DMS53 treated with DMSO at 0.1 percent for 48 hours (cell line): ENCODE data around the gene RAET1E.

Source experiments
- DNase-seq: peaks from one replicate; lab custom pipeline; 2025; ENCODE audit not compliant: unreplicated experiment; lab: John Stamatoyannopoulos, UW

The RAET1E gene

GRCh38 chr6:149891259-149891658 lies 6.7 kb downstream of the RAET1E start:
- no peak for DNase-seq

DNA sequence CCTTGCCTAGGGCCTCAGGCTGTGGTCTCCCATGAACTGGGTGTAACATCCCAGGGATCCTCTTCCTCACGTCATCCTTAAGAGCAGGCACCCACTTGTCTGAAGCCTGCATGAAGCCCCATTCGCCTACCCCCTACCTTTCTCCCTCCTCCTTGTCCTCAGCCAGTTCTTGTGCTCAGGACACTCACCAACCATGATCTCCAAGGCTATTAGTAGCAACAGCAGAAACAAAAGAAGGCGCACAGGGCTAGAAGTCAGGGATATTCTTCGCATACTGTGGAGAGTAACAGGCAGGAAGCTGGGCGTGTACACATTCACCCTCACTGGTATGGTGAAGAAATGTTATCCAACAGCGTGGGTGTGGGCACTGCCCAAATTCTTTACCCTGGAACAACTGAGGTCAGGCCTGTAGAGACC lies 7.3 kb downstream of the RAET1E start:
- no peak for DNase-seq

GRCh38 chr6:149889326-149889725 lies 8.6 kb downstream of the RAET1E start:
- no peak for DNase-seq

DNA sequence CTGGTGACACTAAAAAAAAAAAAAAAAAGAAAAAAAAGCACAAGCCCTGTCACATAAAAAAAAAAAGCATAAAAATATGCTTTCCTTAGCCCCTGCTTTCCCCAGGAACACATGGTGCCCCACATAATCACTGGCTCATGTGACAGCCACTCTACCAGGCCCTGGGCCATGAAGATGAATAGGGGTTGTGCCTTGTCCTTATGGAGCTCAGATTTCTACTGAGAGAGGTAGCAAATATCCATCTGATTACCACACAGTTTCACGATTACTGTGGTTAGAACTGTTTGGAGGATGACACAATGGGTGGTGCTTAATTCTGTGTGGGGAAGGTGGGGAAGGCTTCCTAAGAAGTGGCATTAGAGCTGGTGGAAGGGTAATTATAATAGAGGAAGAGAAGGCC lies 9.3 kb downstream of the RAET1E start:
- no peak for DNase-seq

DNA sequence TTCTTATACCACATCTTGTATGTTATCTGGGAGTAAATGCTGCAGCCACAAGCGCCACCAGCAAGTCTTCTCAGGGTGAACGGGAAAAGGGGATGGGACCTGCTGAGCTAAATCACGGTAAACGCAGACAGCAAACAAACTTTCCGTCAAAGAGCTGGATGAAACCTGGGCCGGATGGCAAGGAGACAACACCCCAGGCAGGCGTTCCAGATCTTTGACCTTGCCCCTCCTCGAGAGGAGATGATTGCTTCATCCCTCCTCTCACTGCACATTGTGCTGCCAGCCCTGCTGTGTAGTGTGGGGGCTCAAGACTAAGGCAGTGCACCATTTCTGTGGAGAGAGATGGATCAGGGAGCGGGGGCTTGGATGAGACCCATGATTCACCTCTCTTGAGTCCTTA lies 9.8 kb downstream of the RAET1E start:
- no peak for DNase-seq

- DNase-seq, result no peak
These were observed 10.6 kb downstream of the RAET1E start for GRCh38 chr6:149887343-149887742.

GRCh38 chr6:149885888-149886287 lies 12.0 kb downstream of the RAET1E start:
- no peak for DNase-seq

- DNase-seq, result no peak
These were observed 13.3 kb downstream of the RAET1E start for GRCh38 chr6:149884617-149885016.

- DNase-seq, result peak; percentile 6
These were observed 13.7 kb downstream of the RAET1E start for GRCh38 chr6:149884215-149884614.

DNA sequence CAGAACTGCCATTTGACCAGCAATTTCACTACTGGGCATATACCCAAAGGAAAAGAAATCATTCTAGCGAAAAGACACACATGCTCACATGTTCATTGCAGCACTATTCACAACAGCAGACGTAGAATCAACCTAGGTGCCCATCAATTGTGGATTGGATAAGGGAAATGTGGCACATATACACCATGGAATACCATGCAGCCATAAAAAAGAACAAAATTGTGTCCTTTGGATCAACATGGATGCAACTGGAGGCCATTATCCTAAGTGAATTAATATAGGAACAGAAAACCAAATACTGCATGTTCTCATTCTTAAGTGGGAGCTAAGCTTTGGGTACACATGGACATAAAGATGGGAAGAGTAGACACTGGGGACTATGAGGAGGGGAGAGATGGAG lies 16.1 kb downstream of the RAET1E start:
- DNase-seq, result no peak

- no peak for DNase-seq
These were observed 16.7 kb downstream of the RAET1E start for GRCh38 chr6:149881066-149881766.

DNA sequence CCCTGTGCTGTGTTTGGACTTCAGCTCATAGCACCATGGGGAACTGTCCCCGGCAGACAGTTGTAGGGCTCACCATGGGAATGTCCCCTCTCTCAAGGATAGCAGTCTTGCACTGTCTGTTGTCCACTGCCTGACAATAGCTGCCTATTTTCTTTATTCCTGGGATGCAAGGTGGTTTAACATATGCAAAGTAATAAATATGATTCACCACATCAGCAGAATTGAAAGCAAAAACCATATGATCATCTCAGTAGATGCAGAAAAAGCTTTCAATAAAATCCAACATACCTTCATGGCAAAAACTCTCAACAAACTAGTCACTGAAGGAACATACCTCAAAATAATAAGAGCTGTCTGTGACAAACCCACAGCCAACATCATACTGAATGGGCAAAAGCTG lies 20.3 kb downstream of the RAET1E start:
- DNase-seq, result no peak

GRCh38 chr6:149876241-149876933 lies 21.5 kb downstream of the RAET1E start:
- DNase-seq, result no peak

DNA sequence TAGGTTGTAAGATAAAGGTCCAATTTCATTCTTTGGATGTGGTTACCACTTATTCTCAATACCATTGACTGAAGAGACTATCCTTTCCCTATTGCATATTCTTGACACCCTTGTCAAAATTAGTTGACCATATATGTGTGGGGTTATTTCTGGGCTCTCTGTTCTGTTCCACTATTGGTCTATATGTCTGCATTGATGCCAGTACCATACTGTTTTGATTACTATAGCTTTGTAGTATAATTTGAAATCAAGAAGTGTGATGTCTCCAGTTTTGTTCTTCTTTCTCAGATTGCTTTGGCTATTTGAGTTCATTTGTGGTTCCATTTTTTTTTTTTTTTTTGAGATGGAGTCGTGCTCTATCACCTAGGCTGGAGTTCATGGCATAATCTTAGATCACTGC lies 25.7 kb downstream of the RAET1E start:
- DNase-seq, result no peak

DNA sequence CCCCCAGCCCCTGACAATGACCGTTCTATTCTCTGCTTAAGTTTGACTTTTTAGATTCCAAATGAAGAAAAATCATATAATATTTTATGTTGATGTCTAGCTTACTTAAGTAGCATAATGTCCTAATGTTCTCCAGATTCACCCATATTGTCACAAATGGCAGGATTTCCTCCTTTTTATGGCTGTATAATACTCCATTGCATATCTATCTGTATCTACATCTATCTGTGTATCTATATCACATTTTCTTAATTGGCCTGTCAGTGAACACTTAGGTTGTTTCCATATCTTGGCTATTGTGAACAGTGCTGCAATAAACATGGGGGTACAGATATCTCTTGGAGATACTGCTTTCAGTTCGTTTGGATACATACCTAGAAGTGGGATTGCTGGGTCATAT lies 26.7 kb downstream of the RAET1E start:
- DNase-seq, result no peak

DNA sequence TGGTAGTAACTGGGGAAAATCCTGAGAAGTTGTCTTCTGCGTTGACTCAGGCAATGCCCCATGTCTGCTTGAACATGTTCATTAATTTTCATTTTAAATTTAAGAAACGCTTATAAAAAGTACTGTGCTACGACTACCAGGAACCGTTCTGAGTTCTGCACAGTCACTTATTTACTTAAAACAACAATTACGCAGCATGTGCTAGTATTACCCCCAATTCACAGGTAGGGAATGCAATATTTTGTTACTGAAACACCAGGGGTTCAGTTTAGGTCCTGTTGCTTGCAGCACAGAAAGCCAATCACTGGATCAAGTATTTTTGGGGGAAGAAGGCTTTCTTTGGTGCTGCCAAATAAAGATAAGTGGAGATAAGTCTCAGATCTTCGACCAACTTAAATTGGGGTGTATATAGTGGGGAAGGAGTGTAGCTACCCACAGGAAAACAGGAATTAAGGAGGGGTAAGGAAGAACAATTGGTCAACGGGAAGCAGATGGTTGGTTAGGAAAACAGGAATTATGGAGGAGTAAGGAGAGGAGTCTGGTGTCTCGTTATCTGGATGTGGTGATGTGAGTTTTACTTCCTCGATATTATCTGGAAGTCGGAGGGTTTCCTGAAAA lies 28.5 kb downstream of the RAET1E start:
- DNase-seq, result no peak

GRCh38 chr6:149867876-149868640 lies 29.9 kb downstream of the RAET1E start:
- DNase-seq, result no peak

- peak; percentile 33 for DNase-seq
These were observed 33.1 kb downstream of the RAET1E start for GRCh38 chr6:149864578-149865535.

- DNase-seq, result peak; percentile 61
These were observed 34.0 kb downstream of the RAET1E start, which contains the start of gene LRP11 for GRCh38 chr6:149863698-149864577. LRP11 (minus strand) TSS chr6:149864359; CDS start chr6:149864020, 339 bp downstream.
